ENCODE data around the gene WASHC4.

Gene WASHC4

GRCh38 chr12:105206686-105207374, 99.3 kb downstream of the WASHC4 start:
- no peak overlapping the region for H3K27ac ChIP-seq (ENCODE audit: low read length)
- H3K9me3 ChIP-seq (ENCODE audit: control insufficient read depth in 2 of 2, low read length in 2 of 2): no peaks in the 10 kb centered on the region
- H3K4me1 ChIP-seq (ENCODE audit: control insufficient read depth, insufficient read depth, low read length): peaks cover under 1% of the 10 kb centered on the region
- H3K36me3 ChIP-seq (ENCODE audit: control insufficient read depth in 2 of 2, insufficient read depth in 2 of 2, low read length in 2 of 2): peaks cover 57% of the 10 kb centered on the region in 2 donors
- H3K27me3 ChIP-seq (ENCODE audit: control insufficient read depth in 1 of 2, insufficient read depth in 2 of 2, low read length in 2 of 2): no peaks in the 10 kb centered on the region
- no peak overlapping the region for H3K4me3 ChIP-seq (ENCODE audit: low read length in 2 of 2)
- H3K9ac ChIP-seq (ENCODE audit: low read length in 2 of 2): no peak overlapping the region

GRCh38 chr12:105209091-105209490, 101.6 kb downstream of the WASHC4 start:
- H3K27ac ChIP-seq (ENCODE audit: low read length): no peak overlapping the region
- H3K27me3 ChIP-seq (ENCODE audit: control insufficient read depth in 1 of 2, insufficient read depth in 2 of 2, low read length in 2 of 2): no peaks in the 10 kb centered on the region
- peaks cover 41 to 56% of the 10 kb centered on the region in 2 donors for H3K36me3 ChIP-seq (ENCODE audit: control insufficient read depth in 2 of 2, insufficient read depth in 2 of 2, low read length in 2 of 2)
- no peaks in the 10 kb centered on the region for H3K4me1 ChIP-seq (ENCODE audit: control insufficient read depth, insufficient read depth, low read length)
- no peaks in the 10 kb centered on the region for H3K9me3 ChIP-seq (ENCODE audit: control insufficient read depth in 2 of 2, low read length in 2 of 2)
- H3K4me3 ChIP-seq (ENCODE audit: low read length in 2 of 2): no peak overlapping the region
- H3K9ac ChIP-seq (ENCODE audit: low read length in 2 of 2): no peak overlapping the region

- Histone ChIP-seq H3K27me3 (ENCODE audit: control insufficient read depth in 1 of 2, insufficient read depth in 2 of 2, low read length in 2 of 2) (no peaks in the 10 kb centered on the region), H3K9ac (ENCODE audit: low read length in 2 of 2) (no peak overlapping the region), H3K4me3 (ENCODE audit: low read length in 2 of 2) (no peak overlapping the region), H3K36me3 (ENCODE audit: control insufficient read depth in 2 of 2, insufficient read depth in 2 of 2, low read length in 2 of 2) (peaks cover 30 to 40% of the 10 kb centered on the region in 2 donors), H3K9me3 (ENCODE audit: control insufficient read depth in 2 of 2, low read length in 2 of 2) (no peaks in the 10 kb centered on the region), H3K27ac (ENCODE audit: low read length) (no peak overlapping the region), H3K4me1 (ENCODE audit: control insufficient read depth, insufficient read depth, low read length) (no peaks in the 10 kb centered on the region)
Observed at GRCh38 chr12:105212438-105212837, 104.9 kb downstream of the WASHC4 start.

GRCh38 chr12:105214148-105214547, 106.6 kb downstream of the WASHC4 start:
- Histone ChIP-seq H3K4me1 (ENCODE audit: control insufficient read depth, insufficient read depth, low read length) (peaks cover 7% of the 10 kb centered on the region), H3K27ac (ENCODE audit: low read length) (no peak overlapping the region), H3K27me3 (ENCODE audit: control insufficient read depth in 1 of 2, insufficient read depth in 2 of 2, low read length in 2 of 2) (no peaks in the 10 kb centered on the region), H3K9ac (ENCODE audit: low read length in 2 of 2) (no peak overlapping the region), H3K9me3 (ENCODE audit: control insufficient read depth in 2 of 2, low read length in 2 of 2) (no peaks in the 10 kb centered on the region), H3K36me3 (ENCODE audit: control insufficient read depth in 2 of 2, insufficient read depth in 2 of 2, low read length in 2 of 2) (peaks cover 20 to 33% of the 10 kb centered on the region in 2 donors), H3K4me3 (ENCODE audit: low read length in 2 of 2) (no peak overlapping the region)

GRCh38 chr12:105214670-105215375, 107.3 kb downstream of the WASHC4 start:
- Histone ChIP-seq H3K36me3 (ENCODE audit: control insufficient read depth in 2 of 2, insufficient read depth in 2 of 2, low read length in 2 of 2) (peaks cover 19 to 33% of the 10 kb centered on the region in 2 donors), H3K27me3 (ENCODE audit: control insufficient read depth in 1 of 2, insufficient read depth in 2 of 2, low read length in 2 of 2) (no peaks in the 10 kb centered on the region), H3K4me3 (ENCODE audit: low read length in 2 of 2) (no peak overlapping the region), H3K4me1 (ENCODE audit: control insufficient read depth, insufficient read depth, low read length) (peaks cover 7% of the 10 kb centered on the region), H3K9me3 (ENCODE audit: control insufficient read depth in 2 of 2, low read length in 2 of 2) (no peaks in the 10 kb centered on the region), H3K27ac (ENCODE audit: low read length) (no peak overlapping the region), H3K9ac (ENCODE audit: low read length in 2 of 2) (no peak overlapping the region)

GRCh38 chr12:105218434-105218833, 110.9 kb downstream of the WASHC4 start:
- H3K4me3 ChIP-seq (ENCODE audit: low read length in 2 of 2): no peak overlapping the region
- H3K9ac ChIP-seq (ENCODE audit: low read length in 2 of 2): no peak overlapping the region
- peaks cover 24 to 34% of the 10 kb centered on the region in 2 donors for H3K36me3 ChIP-seq (ENCODE audit: control insufficient read depth in 2 of 2, insufficient read depth in 2 of 2, low read length in 2 of 2)
- H3K4me1 ChIP-seq (ENCODE audit: control insufficient read depth, insufficient read depth, low read length): peaks cover 7% of the 10 kb centered on the region
- no peak overlapping the region for H3K27ac ChIP-seq (ENCODE audit: low read length)
- no peaks in the 10 kb centered on the region for H3K9me3 ChIP-seq (ENCODE audit: control insufficient read depth in 2 of 2, low read length in 2 of 2)
- H3K27me3 ChIP-seq (ENCODE audit: control insufficient read depth in 1 of 2, insufficient read depth in 2 of 2, low read length in 2 of 2): no peaks in the 10 kb centered on the region

Data from stomach smooth muscle (tissue), 2 donors.